HEK293 (cell line): Measurements from ENCODE around the gene ZNF668.

Experiments used
- CTCF ChIA-PET: fragments of 350-600 bp; formaldehyde crosslinking; extraction: SDS; loops from one replicate; lab custom pipeline; 2021; ENCODE audit warnings: antibody characterized with exemption; lab: Yijun Ruan, JAX
- POLR2A ChIA-PET: fragments of 300-600 bp; formaldehyde crosslinking; extraction: SDS; loops from one replicate; lab custom pipeline; 2020; ENCODE audit warnings: antibody characterized with exemption, inconsistent platforms; lab: Yijun Ruan, JAX
- H3K27ac ChIP-seq: fragments of 200-500 bp; sonication (Bioruptor generic); 2 replicates; pipeline ENCODE4 v1.5.1; 2014; ENCODE audit warnings: low read depth, low read length, control low read depth, inconsistent platforms; ENCODE audit errors: extremely low read depth
- H3K36me3 ChIP-seq, 2 experiments: fragments of 200-500 bp in 1 of 2; sonication (Bioruptor generic) in 1 of 2; 1 replicate in 1 of 2; 2 replicates in 1 of 2; pipeline ENCODE4 v1.5.1; 2014 to 2017; ENCODE audit warnings: inconsistent platforms in 2 of 2, low read length in 2 of 2; ENCODE audit not compliant: control insufficient read depth in 2 of 2, insufficient read depth in 1 of 2
- H3K4me1 ChIP-seq: fragments of 200-500 bp; sonication (Bioruptor generic); 2 replicates; pipeline ENCODE4 v1.5.1; 2014; ENCODE audit warnings: mild to moderate bottlenecking, low read length, inconsistent platforms; ENCODE audit not compliant: control insufficient read depth, insufficient read depth
- H3K4me3 ChIP-seq: 2 replicates; pipeline ENCODE4 v1.5.1; 2011; ENCODE audit warnings: low read depth, mild to moderate bottlenecking, control low read depth, low read length, moderate library complexity
- H3K9me3 ChIP-seq: fragments of 200-500 bp; sonication (Bioruptor generic); 2 replicates; pipeline ENCODE4 v1.5.1; 2014; ENCODE audit warnings: low read depth, low read length, inconsistent platforms; ENCODE audit not compliant: control insufficient read depth, insufficient read depth
- BCL11A ChIP-seq: fragments of 450-650 bp; formaldehyde crosslinking; IDR thresholded peaks from 2 replicates; pipeline ENCODE4 v1.5.1; 2016; ENCODE audit warnings: low read depth, missing biosample characterization, missing genetic modification characterization
- FEZF1 ChIP-seq: fragments of 450-650 bp; formaldehyde crosslinking; IDR thresholded peaks from 2 replicates; pipeline ENCODE4 v1.5.1; 2016; ENCODE audit warnings: missing biosample characterization, missing genetic modification characterization
- GLI4 ChIP-seq: fragments of 450-650 bp; formaldehyde crosslinking; IDR thresholded peaks from 2 replicates; pipeline ENCODE4 v1.5.1; 2016; ENCODE audit warnings: missing biosample characterization, missing genetic modification characterization
- SCRT1 ChIP-seq: fragments of 450-650 bp; formaldehyde crosslinking; IDR thresholded peaks from 2 replicates; pipeline ENCODE4 v1.5.1; 2016; ENCODE audit warnings: missing biosample characterization, missing genetic modification characterization, borderline replicate concordance
- SETDB1 ChIP-seq: IDR thresholded peaks from one replicate; pipeline ENCODE4 v1.6.1; 2017; ENCODE audit warnings: mild to moderate bottlenecking, low read length, moderate library complexity, mixed read lengths; ENCODE audit not compliant: insufficient read length
- TCF7L2 ChIP-seq: IDR thresholded peaks from 2 replicates; pipeline ENCODE4 v1.6.1; 2011; ENCODE audit warnings: low read depth, mild to moderate bottlenecking, inconsistent platforms, low read length, moderate library complexity, borderline replicate concordance
- ZIC2 ChIP-seq: fragments of 450-650 bp; formaldehyde crosslinking; IDR thresholded peaks from 2 replicates; pipeline ENCODE4 v1.5.1; 2016; ENCODE audit warnings: missing biosample characterization, missing genetic modification characterization
- ZNF266 ChIP-seq: fragments of 450-650 bp; formaldehyde crosslinking; IDR thresholded peaks from 2 replicates; pipeline ENCODE4 v1.5.1; 2016; ENCODE audit warnings: missing biosample characterization, missing genetic modification characterization, low read depth
- ZNF530 ChIP-seq: fragments of 450-650 bp; formaldehyde crosslinking; IDR thresholded peaks from 2 replicates; pipeline ENCODE4 v1.5.1; 2016; ENCODE audit warnings: low read depth, missing biosample characterization, missing genetic modification characterization
- TF ChIP-seq, protein P1 (sequence below): fragments of 450-650 bp; IDR thresholded peaks from 2 replicates; pipeline ENCODE4 v1.5.1; 2018; ENCODE audit warnings: missing biosample characterization, missing genetic modification characterization
- TF ChIP-seq, protein P2 (sequence below): fragments of 450-650 bp; formaldehyde crosslinking; IDR thresholded peaks from 2 replicates; pipeline ENCODE4 v1.5.1; 2017; ENCODE audit warnings: missing biosample characterization, missing genetic modification characterization
- TF ChIP-seq, protein P3 (sequence below): fragments of 450-650 bp; formaldehyde crosslinking; IDR thresholded peaks from 2 replicates; pipeline ENCODE4 v1.5.1; 2017; ENCODE audit warnings: missing biosample characterization, mild to moderate bottlenecking, missing genetic modification characterization, moderate library complexity
- TF ChIP-seq, protein P4 (sequence below): fragments of 450-650 bp; formaldehyde crosslinking; IDR thresholded peaks from 2 replicates; pipeline ENCODE4 v1.5.1; 2016; ENCODE audit warnings: missing biosample characterization, missing genetic modification characterization

Gene ZNF668

DNA sequence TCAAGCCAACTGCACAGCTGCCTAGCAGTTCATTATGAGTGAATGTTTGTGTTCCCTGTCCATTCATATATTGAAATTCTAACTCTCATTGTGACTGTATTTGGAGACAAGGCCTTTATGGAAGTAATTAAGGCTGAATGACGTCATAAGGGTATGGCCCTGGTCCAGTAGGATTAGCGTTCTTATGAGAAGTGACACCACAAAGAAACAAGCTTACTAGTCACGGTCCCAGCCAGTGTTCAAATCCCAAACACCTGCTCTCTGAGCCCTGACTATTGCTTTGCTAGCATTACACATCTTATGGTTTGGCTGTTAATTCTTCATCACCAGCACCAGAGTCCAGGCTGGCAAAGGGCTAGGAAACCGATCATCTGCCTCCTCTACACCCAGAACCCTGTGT is 2.2 kb downstream of the ZNF668 start (continued):
- TF ChIP-seq, protein P1, sequence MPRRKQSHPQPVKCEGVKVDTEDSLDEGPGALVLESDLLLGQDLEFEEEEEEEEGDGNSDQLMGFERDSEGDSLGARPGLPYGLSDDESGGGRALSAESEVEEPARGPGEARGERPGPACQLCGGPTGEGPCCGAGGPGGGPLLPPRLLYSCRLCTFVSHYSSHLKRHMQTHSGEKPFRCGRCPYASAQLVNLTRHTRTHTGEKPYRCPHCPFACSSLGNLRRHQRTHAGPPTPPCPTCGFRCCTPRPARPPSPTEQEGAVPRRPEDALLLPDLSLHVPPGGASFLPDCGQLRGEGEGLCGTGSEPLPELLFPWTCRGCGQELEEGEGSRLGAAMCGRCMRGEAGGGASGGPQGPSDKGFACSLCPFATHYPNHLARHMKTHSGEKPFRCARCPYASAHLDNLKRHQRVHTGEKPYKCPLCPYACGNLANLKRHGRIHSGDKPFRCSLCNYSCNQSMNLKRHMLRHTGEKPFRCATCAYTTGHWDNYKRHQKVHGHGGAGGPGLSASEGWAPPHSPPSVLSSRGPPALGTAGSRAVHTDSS: no peak
- TF ChIP-seq SETDB1: no peak

DNA sequence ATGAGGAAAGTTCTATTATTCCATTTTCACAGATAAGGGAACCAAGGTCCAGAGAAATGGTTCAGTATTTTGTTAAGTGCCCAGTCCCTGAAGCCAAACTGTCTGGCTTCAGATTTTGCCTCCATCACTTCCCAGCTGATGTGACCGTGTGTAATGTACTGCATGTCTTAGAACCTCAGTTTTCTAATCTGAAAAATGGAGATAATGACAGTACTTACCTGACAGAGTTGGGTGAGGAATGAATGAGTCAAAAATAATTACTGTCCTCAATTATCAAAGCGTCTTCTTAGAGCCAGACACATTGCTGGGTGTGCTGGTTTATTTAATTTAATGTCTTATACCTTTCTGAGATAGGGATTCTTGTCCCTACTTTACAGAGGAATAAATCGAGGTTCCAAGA is 6.7 kb downstream of the ZNF668 start:
- Histone ChIP-seq H3K4me3 (no peak overlapping the region), H3K36me3 (peaks cover 0 to 18% of the 10 kb centered on the region in 2 experiments; a peak in 1 of 3 replicates), H3K9me3 (no peaks in the 10 kb centered on the region), H3K27ac (no peak overlapping the region), H3K4me1 (no peaks in the 10 kb centered on the region)
- POLR2A ChIA-PET: no interaction called here
- CTCF ChIA-PET: interaction anchor here (0.5 kb wide), 1 partner anchor 113 kb away, joined by 3 read pairs; no protein-coding TSS in a partner anchor
- TF ChIP-seq TCF7L2: no peak
- TF ChIP-seq, protein P2, sequence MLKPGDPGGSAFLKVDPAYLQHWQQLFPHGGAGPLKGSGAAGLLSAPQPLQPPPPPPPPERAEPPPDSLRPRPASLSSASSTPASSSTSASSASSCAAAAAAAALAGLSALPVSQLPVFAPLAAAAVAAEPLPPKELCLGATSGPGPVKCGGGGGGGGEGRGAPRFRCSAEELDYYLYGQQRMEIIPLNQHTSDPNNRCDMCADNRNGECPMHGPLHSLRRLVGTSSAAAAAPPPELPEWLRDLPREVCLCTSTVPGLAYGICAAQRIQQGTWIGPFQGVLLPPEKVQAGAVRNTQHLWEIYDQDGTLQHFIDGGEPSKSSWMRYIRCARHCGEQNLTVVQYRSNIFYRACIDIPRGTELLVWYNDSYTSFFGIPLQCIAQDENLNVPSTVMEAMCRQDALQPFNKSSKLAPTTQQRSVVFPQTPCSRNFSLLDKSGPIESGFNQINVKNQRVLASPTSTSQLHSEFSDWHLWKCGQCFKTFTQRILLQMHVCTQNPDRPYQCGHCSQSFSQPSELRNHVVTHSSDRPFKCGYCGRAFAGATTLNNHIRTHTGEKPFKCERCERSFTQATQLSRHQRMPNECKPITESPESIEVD: no peak
- TF ChIP-seq ZNF530: no peak
- TF ChIP-seq, protein P3, sequence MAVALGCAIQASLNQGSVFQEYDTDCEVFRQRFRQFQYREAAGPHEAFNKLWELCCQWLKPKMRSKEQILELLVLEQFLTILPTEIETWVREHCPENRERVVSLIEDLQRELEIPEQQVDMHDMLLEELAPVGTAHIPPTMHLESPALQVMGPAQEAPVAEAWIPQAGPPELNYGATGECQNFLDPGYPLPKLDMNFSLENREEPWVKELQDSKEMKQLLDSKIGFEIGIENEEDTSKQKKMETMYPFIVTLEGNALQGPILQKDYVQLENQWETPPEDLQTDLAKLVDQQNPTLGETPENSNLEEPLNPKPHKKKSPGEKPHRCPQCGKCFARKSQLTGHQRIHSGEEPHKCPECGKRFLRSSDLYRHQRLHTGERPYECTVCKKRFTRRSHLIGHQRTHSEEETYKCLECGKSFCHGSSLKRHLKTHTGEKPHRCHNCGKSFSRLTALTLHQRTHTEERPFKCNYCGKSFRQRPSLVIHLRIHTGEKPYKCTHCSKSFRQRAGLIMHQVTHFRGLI (tag by site-specific recombination): no peak
- no peak for TF ChIP-seq SCRT1
- TF ChIP-seq, protein P4, sequence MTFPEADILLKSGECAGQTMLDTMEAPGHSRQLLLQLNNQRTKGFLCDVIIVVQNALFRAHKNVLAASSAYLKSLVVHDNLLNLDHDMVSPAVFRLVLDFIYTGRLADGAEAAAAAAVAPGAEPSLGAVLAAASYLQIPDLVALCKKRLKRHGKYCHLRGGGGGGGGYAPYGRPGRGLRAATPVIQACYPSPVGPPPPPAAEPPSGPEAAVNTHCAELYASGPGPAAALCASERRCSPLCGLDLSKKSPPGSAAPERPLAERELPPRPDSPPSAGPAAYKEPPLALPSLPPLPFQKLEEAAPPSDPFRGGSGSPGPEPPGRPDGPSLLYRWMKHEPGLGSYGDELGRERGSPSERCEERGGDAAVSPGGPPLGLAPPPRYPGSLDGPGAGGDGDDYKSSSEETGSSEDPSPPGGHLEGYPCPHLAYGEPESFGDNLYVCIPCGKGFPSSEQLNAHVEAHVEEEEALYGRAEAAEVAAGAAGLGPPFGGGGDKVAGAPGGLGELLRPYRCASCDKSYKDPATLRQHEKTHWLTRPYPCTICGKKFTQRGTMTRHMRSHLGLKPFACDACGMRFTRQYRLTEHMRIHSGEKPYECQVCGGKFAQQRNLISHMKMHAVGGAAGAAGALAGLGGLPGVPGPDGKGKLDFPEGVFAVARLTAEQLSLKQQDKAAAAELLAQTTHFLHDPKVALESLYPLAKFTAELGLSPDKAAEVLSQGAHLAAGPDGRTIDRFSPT (tag by site-specific recombination): no peak
- TF ChIP-seq ZNF266 (tag by site-specific recombination): no peak
- TF ChIP-seq BCL11A (tag by site-specific recombination): no peak
- no peak for TF ChIP-seq GLI4 (tag by site-specific recombination)

DNA sequence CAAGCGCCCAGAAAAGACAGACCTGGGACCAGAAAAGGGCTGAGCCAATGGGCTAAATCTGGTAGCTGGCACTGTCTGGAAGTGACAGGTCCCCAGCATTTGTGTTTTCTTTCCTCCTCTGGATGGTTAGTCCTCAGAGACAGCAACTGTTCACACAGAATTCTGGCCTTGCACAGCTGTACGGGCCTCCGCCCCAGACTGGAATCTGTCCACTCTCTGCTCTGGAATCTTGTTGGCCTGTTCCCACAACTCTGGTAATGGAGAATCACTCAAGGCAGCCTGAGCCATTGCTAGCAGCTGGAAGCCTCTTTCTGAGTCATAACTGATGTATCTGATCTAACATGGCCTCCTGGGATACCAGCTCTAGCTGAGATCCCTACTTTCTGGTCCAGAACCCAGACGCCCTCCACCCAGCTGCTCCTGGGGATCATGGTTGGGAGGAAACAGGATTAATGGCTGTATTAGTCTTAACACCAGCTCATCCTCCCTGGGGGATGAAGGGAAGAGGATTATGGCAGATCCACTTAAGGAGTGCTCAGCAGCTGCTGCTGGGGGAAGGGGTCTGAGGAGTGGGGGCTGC is 9.1 kb downstream of the ZNF668 start:
- Histone ChIP-seq H3K27ac (no peak overlapping the region), H3K9me3 (no peaks in the 10 kb centered on the region), H3K4me3 (no peak overlapping the region), H3K4me1 (no peaks in the 10 kb centered on the region), H3K36me3 (peaks cover 0 to 38% of the 10 kb centered on the region in 2 experiments; a peak in 1 of 3 replicates)
- ChIA-PET POLR2A (interaction anchor here (1.4 kb wide), 1 partner anchor 9 kb away, joined by 5 read pairs; the partner anchor contains the start of gene ZNF668), CTCF (interaction anchor here (0.5 kb wide), 1 partner anchor 651 kb away, joined by 3 read pairs; no protein-coding TSS in a partner anchor)
- TF ChIP-seq ZIC2 (0 out of 2 replicates have a peak, but pooled peaks have one; percentile 34), FEZF1 (no peak)
